ENCODE data around the gene RARA.

RARA gene

DNA sequence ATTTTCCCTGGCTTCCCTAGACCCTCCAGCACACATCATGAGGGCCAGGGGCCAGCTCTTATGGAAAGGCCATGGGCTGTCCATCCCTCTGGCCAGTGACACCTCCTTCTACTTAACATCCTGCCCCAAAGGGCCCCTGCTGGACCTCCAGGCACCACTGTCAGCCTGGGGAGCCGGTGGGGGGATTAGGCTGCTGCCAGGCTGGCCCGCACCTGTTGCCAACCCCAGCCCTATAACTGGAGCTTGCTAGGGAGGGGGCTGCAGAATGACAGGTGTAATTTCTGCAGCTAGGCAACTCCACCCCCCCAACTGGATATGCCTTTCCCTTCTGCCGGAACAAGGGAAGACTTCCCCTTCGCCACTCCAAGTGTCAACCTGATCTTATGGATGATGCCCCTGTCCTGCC lies 12.5 kb downstream of the RARA start:
- Histone ChIP-seq H4K20me1 (ENCODE audit: insufficient read depth, low read length, poor library complexity, severe bottlenecking) (peaks cover 33% of the 10 kb centered on the region), H3K9me3 (ENCODE audit: insufficient read depth, low read depth, low read length) (no peaks in the 10 kb centered on the region), H3K79me2 (ENCODE audit: insufficient read depth, low read length) (peaks cover 80% of the 10 kb centered on the region), H2AFZ (ENCODE audit: low read length) (no peak overlapping the region), H3K36me3 (ENCODE audit: insufficient read depth, low read length) (no peaks in the 10 kb centered on the region), H3K27me3 (ENCODE audit: insufficient read depth, low read length, poor library complexity, severe bottlenecking) (no peaks in the 10 kb centered on the region), H3K4me3 (ENCODE audit: low read length, poor library complexity, severe bottlenecking) (peak overlapping the region; percentile 95), H3K4me1 (ENCODE audit: insufficient read depth, low read length, poor library complexity, severe bottlenecking) (peaks cover 85% of the 10 kb centered on the region), H3F3A (ENCODE audit: low read depth) (no peaks in the 10 kb centered on the region), H3K9ac (ENCODE audit: low read depth, low read length, poor library complexity, severe bottlenecking) (peak overlapping the region; percentile 82), H3K9me2 (replicated peaks; ENCODE audit: low read depth, low read length) (no peaks in the 10 kb centered on the region), H3K4me2 (ENCODE audit: low read depth, low read length, poor library complexity, severe bottlenecking) (peak overlapping the region; percentile 97)
- TF ChIP-seq, protein P1, sequence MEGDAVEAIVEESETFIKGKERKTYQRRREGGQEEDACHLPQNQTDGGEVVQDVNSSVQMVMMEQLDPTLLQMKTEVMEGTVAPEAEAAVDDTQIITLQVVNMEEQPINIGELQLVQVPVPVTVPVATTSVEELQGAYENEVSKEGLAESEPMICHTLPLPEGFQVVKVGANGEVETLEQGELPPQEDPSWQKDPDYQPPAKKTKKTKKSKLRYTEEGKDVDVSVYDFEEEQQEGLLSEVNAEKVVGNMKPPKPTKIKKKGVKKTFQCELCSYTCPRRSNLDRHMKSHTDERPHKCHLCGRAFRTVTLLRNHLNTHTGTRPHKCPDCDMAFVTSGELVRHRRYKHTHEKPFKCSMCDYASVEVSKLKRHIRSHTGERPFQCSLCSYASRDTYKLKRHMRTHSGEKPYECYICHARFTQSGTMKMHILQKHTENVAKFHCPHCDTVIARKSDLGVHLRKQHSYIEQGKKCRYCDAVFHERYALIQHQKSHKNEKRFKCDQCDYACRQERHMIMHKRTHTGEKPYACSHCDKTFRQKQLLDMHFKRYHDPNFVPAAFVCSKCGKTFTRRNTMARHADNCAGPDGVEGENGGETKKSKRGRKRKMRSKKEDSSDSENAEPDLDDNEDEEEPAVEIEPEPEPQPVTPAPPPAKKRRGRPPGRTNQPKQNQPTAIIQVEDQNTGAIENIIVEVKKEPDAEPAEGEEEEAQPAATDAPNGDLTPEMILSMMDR (conservative IDR thresholded peaks at IDR 0.05; ENCODE audit: low read length): no peak
- no peak for TF ChIP-seq EZH2phosphoT487 (IDR thresholded peaks at IDR 0.05; ENCODE audit: borderline replicate concordance)

DNA sequence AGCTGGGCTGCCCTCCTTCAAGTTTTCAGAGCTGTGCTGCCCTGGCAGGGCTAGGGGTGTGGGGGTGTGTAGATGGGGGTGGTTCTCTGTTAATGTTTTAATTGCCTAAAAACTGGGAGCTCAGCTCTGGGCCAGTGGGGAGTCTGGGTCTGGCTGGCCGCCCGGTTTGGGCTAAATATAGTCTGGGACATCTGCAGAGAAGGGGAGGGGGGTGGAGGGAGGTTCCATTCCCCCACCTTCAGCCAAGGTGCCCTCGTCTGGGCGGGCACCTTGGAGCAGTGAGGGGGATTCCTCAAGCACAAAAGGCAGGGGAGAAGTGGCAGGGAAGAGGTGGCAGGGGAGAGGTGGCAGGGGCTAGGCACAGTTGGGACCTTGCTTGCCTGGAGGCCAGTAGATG lies 13.0 kb downstream of the RARA start:
- Histone ChIP-seq H3K9ac (ENCODE audit: low read depth, low read length, poor library complexity, severe bottlenecking) (peak overlapping the region; percentile 82), H3K9me2 (replicated peaks; ENCODE audit: low read depth, low read length) (no peaks in the 10 kb centered on the region), H3K4me3 (ENCODE audit: low read length, poor library complexity, severe bottlenecking) (peak overlapping the region; percentile 95), H3K36me3 (ENCODE audit: insufficient read depth, low read length) (no peaks in the 10 kb centered on the region), H3F3A (ENCODE audit: low read depth) (no peaks in the 10 kb centered on the region), H2AFZ (ENCODE audit: low read length) (no peak overlapping the region), H3K9me3 (ENCODE audit: insufficient read depth, low read depth, low read length) (no peaks in the 10 kb centered on the region), H3K4me1 (ENCODE audit: insufficient read depth, low read length, poor library complexity, severe bottlenecking) (peaks cover 85% of the 10 kb centered on the region), H3K79me2 (ENCODE audit: insufficient read depth, low read length) (peaks cover 83% of the 10 kb centered on the region), H3K27me3 (ENCODE audit: insufficient read depth, low read length, poor library complexity, severe bottlenecking) (no peaks in the 10 kb centered on the region), H3K4me2 (ENCODE audit: low read depth, low read length, poor library complexity, severe bottlenecking) (peak overlapping the region; percentile 97), H4K20me1 (ENCODE audit: insufficient read depth, low read length, poor library complexity, severe bottlenecking) (peaks cover 38% of the 10 kb centered on the region)
- no peak for TF ChIP-seq EZH2phosphoT487 (IDR thresholded peaks at IDR 0.05; ENCODE audit: borderline replicate concordance)
- TF ChIP-seq, protein P1 (conservative IDR thresholded peaks at IDR 0.05; ENCODE audit: low read length): no peak

DNA sequence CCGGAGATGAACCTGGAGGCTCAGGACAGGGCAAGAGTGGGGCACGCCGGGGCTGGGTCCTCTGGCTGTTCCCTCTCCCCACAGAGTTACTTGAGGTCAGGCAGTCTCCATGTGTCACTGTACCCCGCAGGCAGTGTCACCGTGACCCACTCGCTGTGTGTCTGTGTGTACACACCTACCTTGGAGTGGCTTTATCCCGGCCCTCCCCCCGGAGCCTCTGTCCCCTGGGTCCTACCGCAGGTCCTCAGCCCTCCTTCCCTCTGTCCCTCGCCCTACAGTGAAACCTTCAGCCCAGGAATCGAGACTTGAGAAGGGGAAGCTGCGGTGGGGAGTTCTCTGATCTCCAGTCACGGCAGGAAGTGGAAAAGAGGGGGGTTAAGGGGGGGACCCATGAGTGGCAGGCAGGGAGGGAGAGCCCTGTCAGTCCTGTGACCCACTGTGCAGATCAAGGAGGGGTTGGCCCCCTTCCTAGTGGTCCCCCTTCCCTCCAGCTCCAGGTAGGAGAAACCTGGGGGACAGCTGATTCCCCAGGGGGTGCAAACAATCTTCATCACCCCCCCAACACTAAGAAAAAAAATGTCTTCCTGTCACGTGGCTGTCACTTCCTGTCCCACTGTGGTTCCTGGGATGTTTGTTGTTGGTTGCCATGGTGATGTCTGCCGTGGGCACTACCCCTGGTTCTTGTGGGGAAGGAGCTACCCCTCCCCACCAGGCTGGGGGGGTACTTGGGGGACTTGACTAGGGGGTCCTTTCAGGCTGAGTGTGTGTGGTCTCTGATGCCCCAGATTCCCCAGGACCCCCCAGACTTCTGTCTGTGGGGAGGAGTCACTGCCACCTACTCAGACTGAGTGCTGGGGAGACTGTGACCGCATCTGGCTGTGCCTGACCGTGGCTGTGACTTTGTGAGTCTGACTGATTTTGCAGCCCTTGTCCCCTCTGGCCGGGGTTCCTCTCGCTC lies 13.7 kb downstream of the RARA start:
- Histone ChIP-seq H3K27me3 (ENCODE audit: insufficient read depth, low read length, poor library complexity, severe bottlenecking) (no peaks in the 10 kb centered on the region), H3K9me3 (ENCODE audit: insufficient read depth, low read depth, low read length) (no peaks in the 10 kb centered on the region), H2AFZ (ENCODE audit: low read length) (no peak overlapping the region), H3K79me2 (ENCODE audit: insufficient read depth, low read length) (peaks cover 87% of the 10 kb centered on the region), H3K4me2 (ENCODE audit: low read depth, low read length, poor library complexity, severe bottlenecking) (peak overlapping the region; percentile 97), H3K36me3 (ENCODE audit: insufficient read depth, low read length) (no peaks in the 10 kb centered on the region), H4K20me1 (ENCODE audit: insufficient read depth, low read length, poor library complexity, severe bottlenecking) (peaks cover 44% of the 10 kb centered on the region), H3K9me2 (replicated peaks; ENCODE audit: low read depth, low read length) (no peaks in the 10 kb centered on the region), H3K4me3 (ENCODE audit: low read length, poor library complexity, severe bottlenecking) (peak overlapping the region; percentile 95), H3K4me1 (ENCODE audit: insufficient read depth, low read length, poor library complexity, severe bottlenecking) (peaks cover 86% of the 10 kb centered on the region), H3K9ac (ENCODE audit: low read depth, low read length, poor library complexity, severe bottlenecking) (peak overlapping the region; percentile 82), H3F3A (ENCODE audit: low read depth) (no peaks in the 10 kb centered on the region)
- TF ChIP-seq, protein P1 (conservative IDR thresholded peaks at IDR 0.05; ENCODE audit: low read length): no peak
- TF ChIP-seq EZH2phosphoT487 (IDR thresholded peaks at IDR 0.05; ENCODE audit: borderline replicate concordance): no peak
